ENCODE measurements around the gene HS6ST2. TPM values are rescaled to one million over a fixed set of nuclear protein-coding genes. Genes with fewer than 3 reads are reported as not detected.
A peak's percentile ranks its signal among the peaks of the same experiment; 100 is the strongest.

Gene HS6ST2
- total RNA-seq, 1 experiment from 2014 or later: 8.1 TPM

DNA sequence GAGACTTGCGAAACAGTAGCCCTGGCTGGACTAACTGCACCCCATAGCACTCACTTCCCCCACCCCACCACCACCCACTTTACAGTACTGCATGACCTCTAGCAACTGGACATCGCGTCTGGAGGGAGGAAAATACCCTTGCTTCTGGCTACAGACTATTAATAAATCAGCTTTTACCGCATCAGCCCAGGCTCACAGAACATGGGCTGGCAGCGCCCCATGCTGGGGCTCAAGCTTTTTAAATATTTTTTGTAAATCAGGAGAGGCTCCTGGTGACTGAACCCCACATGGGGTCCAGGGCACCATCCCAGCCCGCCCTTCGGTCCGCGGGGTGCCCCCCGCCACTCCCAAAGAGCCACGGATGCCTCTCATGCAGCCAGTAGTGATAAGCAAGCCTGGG lies 2.7 kb downstream of the HS6ST2 start:
- ChIA-PET POLR2A (no interaction called here), CTCF (interaction anchor here (1.3 to 2.5 kb wide), 2 partner anchors 16 to 49 kb away, joined by 3 to 7 read pairs; no protein-coding TSS in a partner anchor)
- H3K4me1 Mint-ChIP-seq: peaks cover 38% of the 10 kb centered on the region
- no peaks in the 10 kb centered on the region for H3K9me3 Mint-ChIP-seq
- peak overlapping the region; percentile 82 for H3K4me3 Mint-ChIP-seq
- no peaks in the 10 kb centered on the region for H3K36me3 Mint-ChIP-seq
- peaks cover 72% of the 10 kb centered on the region for H3K27me3 Mint-ChIP-seq (ENCODE audit: low read depth)
- no peak for ATAC-seq
- TF ChIP-seq, protein P1, sequence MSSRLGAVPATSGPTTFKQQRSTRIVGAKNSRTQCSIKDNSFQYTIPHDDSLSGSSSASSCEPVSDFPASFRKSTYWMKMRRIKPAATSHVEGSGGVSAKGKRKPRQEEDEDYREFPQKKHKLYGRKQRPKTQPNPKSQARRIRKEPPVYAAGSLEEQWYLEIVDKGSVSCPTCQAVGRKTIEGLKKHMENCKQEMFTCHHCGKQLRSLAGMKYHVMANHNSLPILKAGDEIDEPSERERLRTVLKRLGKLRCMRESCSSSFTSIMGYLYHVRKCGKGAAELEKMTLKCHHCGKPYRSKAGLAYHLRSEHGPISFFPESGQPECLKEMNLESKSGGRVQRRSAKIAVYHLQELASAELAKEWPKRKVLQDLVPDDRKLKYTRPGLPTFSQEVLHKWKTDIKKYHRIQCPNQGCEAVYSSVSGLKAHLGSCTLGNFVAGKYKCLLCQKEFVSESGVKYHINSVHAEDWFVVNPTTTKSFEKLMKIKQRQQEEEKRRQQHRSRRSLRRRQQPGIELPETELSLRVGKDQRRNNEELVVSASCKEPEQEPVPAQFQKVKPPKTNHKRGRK (CRISPR knock-in tag; IDR thresholded peaks at IDR 0.05; ENCODE audit: borderline replicate concordance): no peak
- TF ChIP-seq, protein P2, sequence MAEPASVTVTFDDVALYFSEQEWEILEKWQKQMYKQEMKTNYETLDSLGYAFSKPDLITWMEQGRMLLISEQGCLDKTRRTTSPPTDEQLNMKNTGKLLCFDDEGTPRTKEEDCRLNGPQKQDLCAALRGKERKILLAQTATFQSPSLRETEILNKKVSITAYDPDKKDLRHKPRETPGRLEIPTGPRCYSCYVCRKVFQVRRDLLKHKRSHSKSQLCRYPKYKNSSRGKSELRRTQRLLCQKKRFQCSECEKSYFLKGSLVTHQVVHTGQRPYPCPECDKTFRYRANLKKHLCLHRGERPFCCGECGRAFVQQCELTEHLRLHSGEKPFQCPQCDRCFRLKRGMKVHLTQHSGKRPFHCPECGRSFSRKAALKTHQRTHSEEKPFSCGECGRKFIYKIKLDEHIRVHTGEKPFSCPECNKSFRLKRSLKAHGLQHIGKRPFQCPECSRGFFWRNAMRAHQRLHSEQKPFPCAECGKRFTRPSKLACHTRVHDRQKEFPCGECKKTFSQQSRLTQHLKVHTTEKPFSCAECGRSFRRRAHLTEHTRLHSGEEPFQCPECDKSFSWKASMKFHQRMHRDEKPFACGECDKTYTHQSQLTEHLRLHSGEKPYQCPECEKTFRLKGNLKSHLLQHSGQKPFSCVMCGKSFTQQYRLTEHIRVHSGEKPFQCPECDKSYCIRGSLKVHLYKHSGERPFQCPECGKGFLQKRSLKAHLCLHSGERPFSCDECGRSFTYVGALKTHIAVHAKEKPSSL (CRISPR knock-in tag; conservative IDR thresholded peaks at IDR 0.05): no peak
- TF ChIP-seq ZNF232 (CRISPR knock-in tag; IDR thresholded peaks at IDR 0.05): no peak
- no peak for TF ChIP-seq CBFB (CRISPR knock-in tag; IDR thresholded peaks at IDR 0.05; ENCODE audit: low read depth)
- no peak for TF ChIP-seq GRHL2 (CRISPR knock-in tag; IDR thresholded peaks at IDR 0.05; ENCODE audit: insufficient replicate concordance, severe bottlenecking)
- TF ChIP-seq, protein P3, sequence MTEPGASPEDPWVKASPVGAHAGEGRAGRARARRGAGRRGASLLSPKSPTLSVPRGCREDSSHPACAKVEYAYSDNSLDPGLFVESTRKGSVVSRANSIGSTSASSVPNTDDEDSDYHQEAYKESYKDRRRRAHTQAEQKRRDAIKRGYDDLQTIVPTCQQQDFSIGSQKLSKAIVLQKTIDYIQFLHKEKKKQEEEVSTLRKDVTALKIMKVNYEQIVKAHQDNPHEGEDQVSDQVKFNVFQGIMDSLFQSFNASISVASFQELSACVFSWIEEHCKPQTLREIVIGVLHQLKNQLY (CRISPR knock-in tag; IDR thresholded peaks at IDR 0.05): no peak
- no peak for TF ChIP-seq JAZF1 (CRISPR knock-in tag; IDR thresholded peaks at IDR 0.05)
- TF ChIP-seq SMAD4 (CRISPR knock-in tag; IDR thresholded peaks at IDR 0.05): no peak
- TF ChIP-seq ZBTB21 (CRISPR knock-in tag; IDR thresholded peaks at IDR 0.05; ENCODE audit: borderline replicate concordance): no peak
- TF ChIP-seq, protein P4, sequence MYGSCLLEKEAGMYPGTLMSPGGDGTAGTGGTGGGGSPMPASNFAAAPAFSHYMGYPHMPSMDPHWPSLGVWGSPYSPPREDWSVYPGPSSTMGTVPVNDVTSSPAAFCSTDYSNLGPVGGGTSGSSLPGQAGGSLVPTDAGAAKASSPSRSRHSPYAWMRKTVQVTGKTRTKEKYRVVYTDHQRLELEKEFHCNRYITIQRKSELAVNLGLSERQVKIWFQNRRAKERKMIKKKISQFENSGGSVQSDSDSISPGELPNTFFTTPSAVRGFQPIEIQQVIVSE (CRISPR knock-in tag; IDR thresholded peaks at IDR 0.05; ENCODE audit: borderline replicate concordance): no peak
- TF ChIP-seq ELF4 (CRISPR knock-in tag; IDR thresholded peaks at IDR 0.05; ENCODE audit: low read depth): no peak
- TF ChIP-seq ATF1 (CRISPR knock-in tag; IDR thresholded peaks at IDR 0.05): no peak
- TF ChIP-seq, protein P5, sequence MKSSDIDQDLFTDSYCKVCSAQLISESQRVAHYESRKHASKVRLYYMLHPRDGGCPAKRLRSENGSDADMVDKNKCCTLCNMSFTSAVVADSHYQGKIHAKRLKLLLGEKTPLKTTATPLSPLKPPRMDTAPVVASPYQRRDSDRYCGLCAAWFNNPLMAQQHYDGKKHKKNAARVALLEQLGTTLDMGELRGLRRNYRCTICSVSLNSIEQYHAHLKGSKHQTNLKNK (CRISPR knock-in tag; IDR thresholded peaks at IDR 0.05): no peak
- TF ChIP-seq, protein P6, sequence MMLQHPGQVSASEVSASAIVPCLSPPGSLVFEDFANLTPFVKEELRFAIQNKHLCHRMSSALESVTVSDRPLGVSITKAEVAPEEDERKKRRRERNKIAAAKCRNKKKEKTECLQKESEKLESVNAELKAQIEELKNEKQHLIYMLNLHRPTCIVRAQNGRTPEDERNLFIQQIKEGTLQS (CRISPR knock-in tag; conservative IDR thresholded peaks at IDR 0.05): no peak
- TF ChIP-seq ZNF317 (CRISPR knock-in tag; IDR thresholded peaks at IDR 0.05; ENCODE audit: borderline replicate concordance, low read depth): no peak
- TF ChIP-seq, protein P7, sequence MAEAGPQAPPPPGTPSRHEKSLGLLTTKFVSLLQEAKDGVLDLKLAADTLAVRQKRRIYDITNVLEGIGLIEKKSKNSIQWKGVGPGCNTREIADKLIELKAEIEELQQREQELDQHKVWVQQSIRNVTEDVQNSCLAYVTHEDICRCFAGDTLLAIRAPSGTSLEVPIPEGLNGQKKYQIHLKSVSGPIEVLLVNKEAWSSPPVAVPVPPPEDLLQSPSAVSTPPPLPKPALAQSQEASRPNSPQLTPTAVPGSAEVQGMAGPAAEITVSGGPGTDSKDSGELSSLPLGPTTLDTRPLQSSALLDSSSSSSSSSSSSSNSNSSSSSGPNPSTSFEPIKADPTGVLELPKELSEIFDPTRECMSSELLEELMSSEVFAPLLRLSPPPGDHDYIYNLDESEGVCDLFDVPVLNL (CRISPR knock-in tag; IDR thresholded peaks at IDR 0.05; ENCODE audit: borderline replicate concordance, low read depth): no peak
- no peak for TF ChIP-seq FOXJ3 (CRISPR knock-in tag; IDR thresholded peaks at IDR 0.05; ENCODE audit: borderline replicate concordance)
- H3K27ac Mint-ChIP-seq: no peak overlapping the region
- no peak for DNase-seq (ENCODE audit: low spot score)

DNA sequence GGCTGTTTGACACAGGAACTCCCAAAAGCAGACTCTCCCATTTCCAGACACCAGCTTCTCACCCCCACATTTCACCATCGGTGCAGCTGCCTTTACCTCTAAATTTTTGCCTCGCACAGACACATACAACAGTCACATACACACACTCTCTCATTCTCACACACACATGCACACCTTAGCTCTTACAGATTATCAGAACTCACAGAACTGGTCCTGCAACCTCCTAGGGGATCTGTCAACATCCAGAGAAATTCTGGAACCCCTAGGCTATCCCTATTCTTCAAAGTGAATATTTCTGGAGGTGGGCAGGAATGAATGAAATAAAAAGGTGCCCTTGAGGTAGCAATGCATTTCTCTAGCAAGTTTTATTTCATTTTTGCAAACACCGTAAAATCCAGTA lies 4.1 kb downstream of the HS6ST2 start:
- ChIA-PET POLR2A (no interaction called here), CTCF (no interaction called here)
- DNase-seq (ENCODE audit: low spot score): no peak
- Mint-ChIP-seq H3K4me3 (no peak overlapping the region), H3K36me3 (no peaks in the 10 kb centered on the region), H3K9me3 (no peaks in the 10 kb centered on the region), H3K4me1 (peaks cover 32% of the 10 kb centered on the region), H3K27ac (no peak overlapping the region), H3K27me3 (ENCODE audit: low read depth) (peaks cover 58% of the 10 kb centered on the region)
- TF ChIP-seq, protein P8, sequence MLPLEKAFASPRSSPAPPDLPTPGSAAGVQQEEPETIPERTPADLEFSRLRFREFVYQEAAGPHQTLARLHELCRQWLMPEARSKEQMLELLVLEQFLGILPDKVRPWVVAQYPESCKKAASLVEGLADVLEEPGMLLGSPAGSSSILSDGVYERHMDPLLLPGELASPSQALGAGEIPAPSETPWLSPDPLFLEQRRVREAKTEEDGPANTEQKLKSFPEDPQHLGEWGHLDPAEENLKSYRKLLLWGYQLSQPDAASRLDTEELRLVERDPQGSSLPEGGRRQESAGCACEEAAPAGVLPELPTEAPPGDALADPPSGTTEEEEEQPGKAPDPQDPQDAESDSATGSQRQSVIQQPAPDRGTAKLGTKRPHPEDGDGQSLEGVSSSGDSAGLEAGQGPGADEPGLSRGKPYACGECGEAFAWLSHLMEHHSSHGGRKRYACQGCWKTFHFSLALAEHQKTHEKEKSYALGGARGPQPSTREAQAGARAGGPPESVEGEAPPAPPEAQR (CRISPR knock-in tag; IDR thresholded peaks at IDR 0.05): no peak
- TF ChIP-seq HMGA2 (CRISPR knock-in tag; IDR thresholded peaks at IDR 0.05) (no peak), IRF2 (CRISPR knock-in tag; IDR thresholded peaks at IDR 0.05; ENCODE audit: borderline replicate concordance, low read depth) (no peak)
- no peak for ATAC-seq

Measured in WTC11 (cell line).